IMR-90 (cell line): Measurements from ENCODE around the gene PHF3. TPM values are rescaled to one million over a fixed set of nuclear protein-coding genes. Genes with fewer than 3 reads are reported as not detected.

ENCODE experiments used
- ATAC-seq: fragments of 200-7000 bp; cut with Tn5 transposase; 2 replicates; pipeline ENCODE4 v1.9.1; 2020; ENCODE audit warnings: low read depth, mild to moderate bottlenecking, moderate library complexity
- BruUV-seq: library from RNA; stranded (reverse); fragments of 400-500 nt; replicated peaks from 2 replicates; lab custom pipeline; 2021; lab: Mats Ljungman, UMichigan
- CTCF ChIA-PET: fragments of 300-600 bp; formaldehyde crosslinking; extraction: SDS; loops from one replicate; lab custom pipeline; 2021; ENCODE audit warnings: antibody characterized with exemption; lab: Yijun Ruan, JAX
- POLR2A ChIA-PET: fragments of 300-600 bp; sonication (Branson Sonifier 250); formaldehyde crosslinking; loops from one replicate; lab custom pipeline; 2022; ENCODE audit warnings: antibody characterized with exemption; ENCODE audit not compliant: unreplicated experiment; lab: Charles Lee
- DNase-seq: peaks from one replicate; pipeline ENCODE4 v3.0.0; 2013
- H2AFZ ChIP-seq: replicated peaks from 2 replicates; pipeline ENCODE3; 2013; ENCODE audit warnings: low read length, mild to moderate bottlenecking; ENCODE audit not compliant: poor library complexity
- H2AK5ac ChIP-seq: 2 replicates; pipeline ENCODE4 v1.6.1; 2013; ENCODE audit warnings: low read depth, low read length, inconsistent platforms
- H2AK9ac ChIP-seq: replicated peaks from 2 replicates; pipeline ENCODE3; 2013; ENCODE audit warnings: mild to moderate bottlenecking, low read depth, low read length, moderate library complexity; ENCODE audit not compliant: poor library complexity
- H2BK120ac ChIP-seq: 2 replicates; pipeline ENCODE4 v1.6.1; 2013; ENCODE audit warnings: low read depth, low read length, inconsistent platforms
- H2BK15ac ChIP-seq: 3 replicates; pipeline ENCODE4 v1.6.1; 2013; ENCODE audit warnings: low read depth, low read length, inconsistent platforms
- H2BK20ac ChIP-seq: 2 replicates; pipeline ENCODE4 v1.6.1; 2013; ENCODE audit warnings: low read depth, mild to moderate bottlenecking, inconsistent platforms, low read length, moderate library complexity
- H2BK5ac ChIP-seq: 2 replicates; pipeline ENCODE4 v1.6.1; 2013; ENCODE audit warnings: mild to moderate bottlenecking, low read depth, low read length, inconsistent platforms; ENCODE audit not compliant: poor library complexity, severe bottlenecking
- H3K14ac ChIP-seq: replicated peaks from 2 replicates; pipeline ENCODE4 v1.6.1; 2013; ENCODE audit warnings: low read depth, low read length, inconsistent platforms
- H3K18ac ChIP-seq: 2 replicates; pipeline ENCODE4 v1.6.1; 2013; ENCODE audit warnings: low read depth, low read length, control low read depth
- H3K23ac ChIP-seq: 2 replicates; pipeline ENCODE4 v1.6.1; 2013; ENCODE audit warnings: low read depth, low read length, inconsistent platforms
- H3K27ac ChIP-seq: 2 replicates; pipeline ENCODE4 v1.5.1; 2013; ENCODE audit warnings: mild to moderate bottlenecking, control low read depth, low read length; ENCODE audit not compliant: insufficient read depth
- H3K27me3 ChIP-seq: 2 replicates; pipeline ENCODE4 v1.6.1; 2013; ENCODE audit warnings: low read length; ENCODE audit not compliant: control insufficient read depth, insufficient read depth
- H3K36me3 ChIP-seq: 2 replicates; pipeline ENCODE4 v1.6.1; 2013; ENCODE audit warnings: low read length, mixed read lengths; ENCODE audit not compliant: control insufficient read depth, insufficient read depth
- H3K4ac ChIP-seq: 2 replicates; pipeline ENCODE4 v1.6.1; 2013; ENCODE audit warnings: low read depth, low read length, inconsistent platforms
- H3K4me1 ChIP-seq: 2 replicates; pipeline ENCODE4 v1.6.1; 2013; ENCODE audit warnings: low read length, mixed read lengths; ENCODE audit not compliant: control insufficient read depth, insufficient read depth
- H3K4me2 ChIP-seq: 2 replicates; pipeline ENCODE4 v1.6.1; 2013; ENCODE audit warnings: low read depth, mild to moderate bottlenecking, control low read depth, low read length, moderate library complexity
- H3K4me3 ChIP-seq: 2 replicates; pipeline ENCODE4 v1.5.1; 2013; ENCODE audit warnings: low read depth, mild to moderate bottlenecking, control low read depth, low read length, moderate library complexity; ENCODE audit not compliant: insufficient read depth
- H3K56ac ChIP-seq: 2 replicates; pipeline ENCODE4 v1.6.1; 2013; ENCODE audit warnings: low read length, inconsistent platforms; ENCODE audit not compliant: insufficient read depth; ENCODE audit errors: extremely low read depth
- H3K79me1 ChIP-seq, 2 experiments: 2 replicates each; pipeline ENCODE4 v1.6.1; 2013; ENCODE audit warnings: low read length in 2 of 2, inconsistent platforms in 1 of 2, low read depth in 1 of 2
- H3K9ac ChIP-seq: 2 replicates; pipeline ENCODE4 v1.6.1; 2013; ENCODE audit warnings: low read depth, low read length, control low read depth
- H3K9me1 ChIP-seq: 2 replicates; pipeline ENCODE4 v1.6.1; 2013; ENCODE audit warnings: low read length, inconsistent platforms; ENCODE audit not compliant: insufficient read depth
- H3K9me3 ChIP-seq: 2 replicates; pipeline ENCODE4 v1.6.1; 2013; ENCODE audit warnings: low read length; ENCODE audit not compliant: control insufficient read depth, insufficient read depth
- H4K20me1 ChIP-seq: 2 replicates; pipeline ENCODE4 v1.6.1; 2013; ENCODE audit warnings: low read length, inconsistent platforms; ENCODE audit not compliant: insufficient read depth
- H4K5ac ChIP-seq: 2 replicates; pipeline ENCODE4 v1.6.1; 2013; ENCODE audit warnings: mild to moderate bottlenecking, low read depth, low read length, control low read depth
- H4K8ac ChIP-seq, 2 experiments: 2 replicates each; pipeline ENCODE4 v1.6.1; 2013; ENCODE audit warnings: low read depth in 2 of 2, low read length in 2 of 2, control low read depth in 1 of 2, inconsistent platforms in 1 of 2
- H4K91ac ChIP-seq: 2 replicates; pipeline ENCODE4 v1.6.1; 2013; ENCODE audit warnings: low read depth, low read length, inconsistent platforms; ENCODE audit not compliant: insufficient read depth
- BHLHE40 ChIP-seq: fragments of 150-350 bp; IDR thresholded peaks from 2 replicates; pipeline ENCODE4 v1.6.1; 2016; ENCODE audit warnings: mild to moderate bottlenecking, low read depth, low read length
- CEBPB ChIP-seq: IDR thresholded peaks from 2 replicates; pipeline ENCODE4 v1.6.1; 2012; ENCODE audit warnings: low read depth, low read length, improper control_type of control experiment
- CHD1 ChIP-seq: IDR thresholded peaks from 2 replicates; pipeline ENCODE4 v1.6.1; 2012; ENCODE audit warnings: low read depth, low read length, improper control_type of control experiment
- FOS ChIP-seq: fragments of 150-350 bp; IDR thresholded peaks from 2 replicates; pipeline ENCODE4 v1.6.1; 2016; ENCODE audit warnings: low read depth, low read length
- MAFK ChIP-seq: IDR thresholded peaks from 2 replicates; pipeline ENCODE4 v1.6.1; 2012; ENCODE audit warnings: low read depth, low read length, improper control_type of control experiment
- MAZ ChIP-seq: IDR thresholded peaks from 2 replicates; pipeline ENCODE4 v1.6.1; 2012; ENCODE audit warnings: low read depth, mild to moderate bottlenecking, low read length, improper control_type of control experiment, moderate library complexity, borderline replicate concordance
- MXI1 ChIP-seq: IDR thresholded peaks from 2 replicates; pipeline ENCODE4 v1.6.1; 2012; ENCODE audit warnings: low read depth, mild to moderate bottlenecking, low read length, moderate library complexity, borderline replicate concordance
- NFE2L2 ChIP-seq: fragments of 150-350 bp; IDR thresholded peaks from 2 replicates; pipeline ENCODE4 v1.6.1; 2016; ENCODE audit warnings: low read depth, mild to moderate bottlenecking, low read length
- POLR2A ChIP-seq: IDR thresholded peaks from 2 replicates; pipeline ENCODE4 v1.6.1; 2012; ENCODE audit warnings: mild to moderate bottlenecking, low read depth, low read length
- RAD21 ChIP-seq: IDR thresholded peaks from 2 replicates; pipeline ENCODE4 v1.6.1; 2012; ENCODE audit warnings: low read length, improper control_type of control experiment
- RCOR1 ChIP-seq: IDR thresholded peaks from 2 replicates; pipeline ENCODE4 v1.6.1; 2012; ENCODE audit warnings: mild to moderate bottlenecking, low read length, improper control_type of control experiment; ENCODE audit not compliant: insufficient replicate concordance
- RFX5 ChIP-seq: IDR thresholded peaks from 2 replicates; pipeline ENCODE4 v1.8.0; 2012; ENCODE audit warnings: low read depth, mild to moderate bottlenecking, low read length, moderate library complexity
- SMC3 ChIP-seq: fragments of 150-350 bp; IDR thresholded peaks from 2 replicates; pipeline ENCODE4 v1.6.1; 2016; ENCODE audit warnings: low read depth, mild to moderate bottlenecking, antibody characterized with exemption, low read length, moderate library complexity
- WGBS, 2 experiments: methylation state at CpG; one replicate each; pipeline versions ENCODE4 v1.1.5 to v1.1.7; 2013; ENCODE audit warnings: missing lambda C conversion rate in 2 of 2; ENCODE audit not compliant: insufficient read length in 1 of 2; ENCODE audit errors: extremely low coverage in 2 of 2; 5-methylcytosine and 5-hydroxymethylcytosine counted together
- dilution Hi-C: fragments of 300-500 bp; cut with HindIII; formaldehyde crosslinking; loops from one replicate; pipeline ENCODE4 v1.14.3; 2018; ENCODE audit warnings: low sequenced_read_pairs; ENCODE audit not compliant: unreplicated experiment
- in situ Hi-C: fragments of 300-500 bp; cut with MboI; formaldehyde crosslinking; loops from 3 replicates; pipeline ENCODE4 v1.14.3; 2019; ENCODE audit warnings: low sequenced_read_pairs, inconsistent platforms, mixed read lengths
- intact Hi-C: fragments of 100-400 bp; cut with micrococcal nuclease; formaldehyde crosslinking; loops from 2 replicates; pipeline ENCODE4 v1.10.0; 2022
- polyA plus RNA-seq, 3 experiments: library from polyadenylated mRNA; depleted of rRNA; stranded (reverse); fragments of >200 nt; gene quantifications; 2 replicates each; pipeline ENCODE4 v1.2.3, GENCODE V29; 2012; ENCODE audit warnings: low replicate concordance in 1 of 3
- total RNA-seq: library from RNA; depleted of rRNA; stranded (reverse); fragments of >200 nt; gene quantifications from 2 replicates; pipeline ENCODE4 v1.2.3, GENCODE V29; 2012
- TF ChIP-seq, protein P1 (sequence below): fragments of 150-350 bp; IDR thresholded peaks from 2 replicates; pipeline ENCODE4 v1.6.1; 2017; ENCODE audit warnings: mild to moderate bottlenecking, antibody characterized with exemption, low read length, low read depth
- TF ChIP-seq, protein P2 (sequence below): fragments of 150-350 bp; IDR thresholded peaks from 2 replicates; pipeline ENCODE4 v1.6.1; 2016; ENCODE audit warnings: low read depth, mild to moderate bottlenecking, low read length, moderate library complexity, borderline replicate concordance

The PHF3 gene
- total and polyA plus RNA-seq, 2 of the 4 experiments (the other 2 are of a cell fraction), result 5.6 to 27.8 TPM

DNA sequence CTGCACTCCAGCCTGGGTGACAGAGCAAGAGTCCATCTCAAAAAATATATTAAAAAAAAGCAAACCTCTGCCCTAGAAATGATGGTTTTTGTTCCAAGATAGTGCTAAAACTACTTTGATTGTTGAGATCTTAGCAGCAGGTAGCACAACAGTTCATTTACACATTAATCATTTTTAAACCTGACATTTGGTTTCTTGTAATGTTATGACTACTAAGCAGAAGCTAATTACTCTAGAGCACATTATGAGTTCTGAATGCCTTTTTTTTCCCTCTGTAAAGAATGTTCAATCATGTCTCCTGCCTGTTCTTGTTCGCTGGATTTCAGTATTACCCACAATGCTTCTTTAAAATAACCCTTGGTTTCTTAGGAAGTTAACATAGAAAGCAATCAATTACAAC, 24.7 kb upstream of the PHF3 start:
- no peak overlapping the region for H2AK5ac ChIP-seq
- H2BK5ac ChIP-seq, result no peak overlapping the region
- WGBS, 2 experiments, result no CpG with 5 or more reads among the region's 1 CpG
- in situ Hi-C loops (no loop called here), dilution Hi-C loops (no loop called here), intact Hi-C loops (no loop called here)
- H2BK120ac ChIP-seq, result no peak overlapping the region
- ATAC-seq (no peak), DNase-seq (no peak)
- no peak overlapping the region for H3K27ac ChIP-seq
- H2BK15ac ChIP-seq, result no peak overlapping the region
- H3K4me2 ChIP-seq, result no peak overlapping the region
- no peak overlapping the region for H3K9ac ChIP-seq
- H3K56ac ChIP-seq, result no peak overlapping the region
- H3K27me3 ChIP-seq, result peaks cover 2% of the 10 kb centered on the region
- no peak overlapping the region for H3K18ac ChIP-seq
- CTCF ChIA-PET, result interaction anchor here (0.5 to 2.5 kb wide), 2 partner anchors 13 to 14 kb away, joined by 3 to 9 read pairs; no protein-coding TSS in a partner anchor
- no peak overlapping the region for H4K91ac ChIP-seq
- H4K5ac ChIP-seq, result no peak overlapping the region
- H3K4me1 ChIP-seq, result no peaks in the 10 kb centered on the region
- POLR2A ChIA-PET, result no interaction called here
- H3K9me1 ChIP-seq, result no peaks in the 10 kb centered on the region
- TF ChIP-seq MAFK (no peak), POLR2A (no peak), CEBPB (no peak), MAZ (no peak), NFE2L2 (no peak), MXI1 (no peak), BHLHE40 (no peak), CHD1 (no peak), FOS (no peak), RFX5 (no peak), RCOR1 (no peak), RAD21 (no peak), SMC3 (no peak)
- TF ChIP-seq, protein P1, sequence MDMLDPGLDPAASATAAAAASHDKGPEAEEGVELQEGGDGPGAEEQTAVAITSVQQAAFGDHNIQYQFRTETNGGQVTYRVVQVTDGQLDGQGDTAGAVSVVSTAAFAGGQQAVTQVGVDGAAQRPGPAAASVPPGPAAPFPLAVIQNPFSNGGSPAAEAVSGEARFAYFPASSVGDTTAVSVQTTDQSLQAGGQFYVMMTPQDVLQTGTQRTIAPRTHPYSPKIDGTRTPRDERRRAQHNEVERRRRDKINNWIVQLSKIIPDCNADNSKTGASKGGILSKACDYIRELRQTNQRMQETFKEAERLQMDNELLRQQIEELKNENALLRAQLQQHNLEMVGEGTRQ, result no peak
- TF ChIP-seq, protein P2, sequence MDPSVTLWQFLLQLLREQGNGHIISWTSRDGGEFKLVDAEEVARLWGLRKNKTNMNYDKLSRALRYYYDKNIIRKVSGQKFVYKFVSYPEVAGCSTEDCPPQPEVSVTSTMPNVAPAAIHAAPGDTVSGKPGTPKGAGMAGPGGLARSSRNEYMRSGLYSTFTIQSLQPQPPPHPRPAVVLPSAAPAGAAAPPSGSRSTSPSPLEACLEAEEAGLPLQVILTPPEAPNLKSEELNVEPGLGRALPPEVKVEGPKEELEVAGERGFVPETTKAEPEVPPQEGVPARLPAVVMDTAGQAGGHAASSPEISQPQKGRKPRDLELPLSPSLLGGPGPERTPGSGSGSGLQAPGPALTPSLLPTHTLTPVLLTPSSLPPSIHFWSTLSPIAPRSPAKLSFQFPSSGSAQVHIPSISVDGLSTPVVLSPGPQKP, result no peak
- H3K36me3 ChIP-seq, result no peaks in the 10 kb centered on the region
- no peaks in the 10 kb centered on the region for H3K79me1 ChIP-seq
- no TSS peak for BruUV-seq
- no peak overlapping the region for H2BK20ac ChIP-seq
- H4K8ac ChIP-seq, result no peak overlapping the region
- no peak overlapping the region for H3K14ac ChIP-seq
- no peak overlapping the region for H3K4me3 ChIP-seq
- no peaks in the 10 kb centered on the region for H3K9me3 ChIP-seq
- no peak overlapping the region for H2AFZ ChIP-seq
- H3K4ac ChIP-seq, result no peak overlapping the region
- no peaks in the 10 kb centered on the region for H4K20me1 ChIP-seq
- H3K23ac ChIP-seq, result no peak overlapping the region
- H2AK9ac ChIP-seq, result no peak overlapping the region
